ENCODE results near the gene DDX31.

DNA sequence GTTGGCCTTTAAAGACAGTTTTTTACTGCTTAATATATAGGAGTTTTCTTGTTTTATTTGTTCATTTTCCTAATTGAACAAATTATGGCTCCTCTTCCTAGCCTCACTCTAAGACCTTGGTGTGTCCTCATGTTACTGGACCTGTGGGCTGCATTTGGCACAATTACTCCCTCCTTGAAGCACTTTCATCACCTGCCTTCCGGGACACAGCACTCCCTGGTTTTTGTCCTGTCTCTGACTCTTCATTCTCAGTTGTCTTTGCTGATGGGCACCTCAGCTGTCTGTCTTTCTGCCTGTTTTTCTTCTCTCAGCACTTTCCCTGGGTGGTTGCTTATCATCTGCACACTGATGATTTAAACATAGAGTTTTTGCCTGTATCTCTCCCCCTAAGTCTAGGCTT lies 14.1 kb upstream of the DDX31 start:
- TF ChIP-seq ZFP36 (IDR thresholded peaks at IDR 0.05; ENCODE audit: low read depth, low read length, partially characterized antibody) (no peak), ZNF41 (CRISPR knock-in tag; conservative IDR thresholded peaks at IDR 0.05) (no peak), ELK1 (CRISPR knock-in tag; IDR thresholded peaks at IDR 0.05) (no peak), ATF4 (CRISPR knock-in tag; IDR thresholded peaks at IDR 0.05) (no peak), SRSF7 (optimal IDR thresholded peaks at IDR 0.05; ENCODE audit: low read depth, low read length) (no peak), FOXA1 (IDR thresholded peaks at IDR 0.05; ENCODE audit: borderline replicate concordance) (no peak), NRF1 (conservative IDR thresholded peaks at IDR 0.05 in 1 of 2, IDR thresholded peaks at IDR 0.05 in 1 of 2) (no peak), ZNF77 (CRISPR knock-in tag; IDR thresholded peaks at IDR 0.05) (no peak), DEAF1 (CRISPR knock-in tag; IDR thresholded peaks at IDR 0.05) (no peak)
- TF ChIP-seq, protein P1, sequence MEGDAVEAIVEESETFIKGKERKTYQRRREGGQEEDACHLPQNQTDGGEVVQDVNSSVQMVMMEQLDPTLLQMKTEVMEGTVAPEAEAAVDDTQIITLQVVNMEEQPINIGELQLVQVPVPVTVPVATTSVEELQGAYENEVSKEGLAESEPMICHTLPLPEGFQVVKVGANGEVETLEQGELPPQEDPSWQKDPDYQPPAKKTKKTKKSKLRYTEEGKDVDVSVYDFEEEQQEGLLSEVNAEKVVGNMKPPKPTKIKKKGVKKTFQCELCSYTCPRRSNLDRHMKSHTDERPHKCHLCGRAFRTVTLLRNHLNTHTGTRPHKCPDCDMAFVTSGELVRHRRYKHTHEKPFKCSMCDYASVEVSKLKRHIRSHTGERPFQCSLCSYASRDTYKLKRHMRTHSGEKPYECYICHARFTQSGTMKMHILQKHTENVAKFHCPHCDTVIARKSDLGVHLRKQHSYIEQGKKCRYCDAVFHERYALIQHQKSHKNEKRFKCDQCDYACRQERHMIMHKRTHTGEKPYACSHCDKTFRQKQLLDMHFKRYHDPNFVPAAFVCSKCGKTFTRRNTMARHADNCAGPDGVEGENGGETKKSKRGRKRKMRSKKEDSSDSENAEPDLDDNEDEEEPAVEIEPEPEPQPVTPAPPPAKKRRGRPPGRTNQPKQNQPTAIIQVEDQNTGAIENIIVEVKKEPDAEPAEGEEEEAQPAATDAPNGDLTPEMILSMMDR (IDR thresholded peaks at IDR 0.05 in 2 of 3, conservative IDR thresholded peaks at IDR 0.05 in 1 of 3; ENCODE audit: insufficient read depth in 2 of 3, low read depth in 1 of 3, low read length in 3 of 3): no peak
